ENCODE measurements around the gene ATXN10.
"Not testable (repeated sequence)": the region's sequence is repeated elsewhere in the genome, so short reads cannot be mapped to it uniquely, and the experiment has no call there.

Gene ATXN10, protein sequence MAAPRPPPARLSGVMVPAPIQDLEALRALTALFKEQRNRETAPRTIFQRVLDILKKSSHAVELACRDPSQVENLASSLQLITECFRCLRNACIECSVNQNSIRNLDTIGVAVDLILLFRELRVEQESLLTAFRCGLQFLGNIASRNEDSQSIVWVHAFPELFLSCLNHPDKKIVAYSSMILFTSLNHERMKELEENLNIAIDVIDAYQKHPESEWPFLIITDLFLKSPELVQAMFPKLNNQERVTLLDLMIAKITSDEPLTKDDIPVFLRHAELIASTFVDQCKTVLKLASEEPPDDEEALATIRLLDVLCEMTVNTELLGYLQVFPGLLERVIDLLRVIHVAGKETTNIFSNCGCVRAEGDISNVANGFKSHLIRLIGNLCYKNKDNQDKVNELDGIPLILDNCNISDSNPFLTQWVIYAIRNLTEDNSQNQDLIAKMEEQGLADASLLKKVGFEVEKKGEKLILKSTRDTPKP

DNA sequence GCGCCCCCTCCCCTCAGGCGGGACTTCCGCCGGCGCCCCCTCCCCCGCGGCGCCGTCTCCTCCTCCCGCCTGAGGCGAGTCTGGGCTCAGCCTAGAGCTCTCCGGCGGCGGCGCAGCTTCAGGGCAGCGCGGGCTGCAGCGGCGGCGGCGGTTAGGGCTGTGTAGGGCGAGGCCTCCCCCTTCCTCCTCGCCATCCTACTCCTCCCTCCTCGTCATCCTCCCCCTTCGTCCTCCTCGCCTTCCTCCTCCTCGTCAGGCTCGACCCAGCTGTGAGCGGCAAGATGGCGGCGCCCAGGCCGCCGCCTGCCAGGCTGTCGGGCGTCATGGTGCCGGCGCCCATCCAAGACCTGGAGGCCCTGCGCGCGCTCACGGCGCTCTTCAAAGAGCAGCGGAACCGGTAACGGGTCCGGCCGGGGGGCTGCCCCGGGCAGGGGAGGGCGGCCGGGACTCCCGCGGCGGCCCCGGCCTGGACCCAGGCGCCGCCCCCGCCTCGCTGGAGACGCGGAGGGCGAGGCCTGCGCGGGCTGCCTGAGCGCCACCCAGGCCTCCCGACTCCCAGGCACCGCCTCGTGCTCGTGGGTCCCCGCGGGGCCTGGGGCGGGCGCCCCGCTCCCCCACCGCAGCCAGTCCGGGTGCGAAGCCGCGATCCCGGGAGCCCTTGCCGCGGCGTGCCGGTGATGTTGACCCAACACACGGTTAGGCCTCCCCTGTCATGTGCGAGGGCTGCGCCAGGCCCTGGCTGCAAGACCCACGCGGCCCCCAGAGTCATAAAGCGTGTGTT lies at the start of gene ATXN10:
Gene ATXN10, plus strand, starts transcription at position 52 of the 781 bp plus-strand sequence. Its CDS starts 230 bp downstream, at position 282.
- DNase-seq (ENCODE audit: low read depth), result peak; percentile 64

DNA sequence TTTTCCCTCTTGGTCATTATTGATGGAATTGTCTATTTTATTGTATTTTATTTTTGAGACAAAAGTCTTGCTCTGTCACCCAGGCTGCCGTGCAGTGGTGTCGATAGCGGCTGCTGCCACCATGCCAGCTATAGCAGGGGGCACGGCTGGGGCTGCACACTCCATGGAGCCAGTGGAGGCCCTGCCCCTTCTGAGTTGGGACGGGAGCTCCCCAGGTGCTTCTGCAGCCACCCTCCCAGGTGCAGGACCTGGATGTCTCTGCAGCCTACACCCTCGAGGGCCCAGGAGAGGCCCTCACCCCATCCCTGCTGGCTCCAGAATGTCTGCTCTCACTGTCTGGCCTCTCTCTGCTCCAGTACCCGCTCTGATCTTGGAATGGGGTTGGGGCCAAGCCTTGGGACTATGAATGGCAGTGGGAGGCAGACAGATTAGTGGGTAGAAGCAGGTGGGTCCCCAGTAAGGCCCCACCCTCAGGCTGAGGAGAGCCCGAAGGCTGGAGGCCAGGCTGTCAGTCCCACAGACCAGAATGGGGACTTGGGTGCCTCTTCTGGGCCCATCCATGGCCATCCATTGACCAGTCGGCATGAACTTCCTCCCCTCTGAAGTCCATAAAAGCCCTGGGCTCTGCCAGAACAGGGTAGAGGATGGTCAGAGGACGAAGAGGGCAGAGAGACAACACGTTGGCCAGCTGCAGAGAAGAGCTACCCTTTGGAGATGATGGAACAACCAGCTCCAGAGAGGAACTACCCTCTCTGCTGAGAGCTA lies 49.6 kb upstream of the ATXN10 start:
- no peak for DNase-seq (ENCODE audit: low read depth)

DNA sequence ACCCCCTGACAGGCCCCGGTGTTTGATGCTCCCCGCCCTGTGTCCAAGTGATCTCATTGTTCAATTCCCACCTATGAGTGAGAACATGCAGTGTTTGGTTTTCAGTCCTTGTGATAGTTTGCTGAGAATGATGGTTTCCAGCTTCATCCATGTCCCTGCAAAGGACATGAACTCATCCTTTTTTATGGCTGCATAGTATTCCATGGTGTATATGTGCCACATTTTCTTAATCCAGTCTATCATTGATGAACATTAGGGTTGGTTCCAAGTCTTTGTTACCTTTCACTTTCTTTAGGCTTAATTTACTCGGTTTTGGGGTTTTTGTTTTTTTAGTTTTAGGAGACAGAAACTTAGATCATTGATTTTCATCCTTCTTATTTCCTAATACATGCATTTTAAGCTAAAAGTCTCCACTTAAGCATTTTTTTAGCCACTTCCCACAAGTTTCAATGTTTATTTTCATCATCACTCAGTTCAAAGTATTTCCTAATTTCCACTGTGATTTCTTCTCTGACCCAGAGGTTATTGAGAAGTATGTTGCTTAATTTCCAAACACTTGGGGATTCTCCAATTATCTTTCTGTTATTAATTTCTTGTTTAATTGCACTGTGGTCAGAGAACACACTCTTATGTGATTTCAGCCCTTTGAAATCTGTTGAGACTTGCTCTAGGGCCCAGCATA lies 48.0 kb upstream of the ATXN10 start:
- DNase-seq (ENCODE audit: low read depth), result not testable (repeated sequence)

DNA sequence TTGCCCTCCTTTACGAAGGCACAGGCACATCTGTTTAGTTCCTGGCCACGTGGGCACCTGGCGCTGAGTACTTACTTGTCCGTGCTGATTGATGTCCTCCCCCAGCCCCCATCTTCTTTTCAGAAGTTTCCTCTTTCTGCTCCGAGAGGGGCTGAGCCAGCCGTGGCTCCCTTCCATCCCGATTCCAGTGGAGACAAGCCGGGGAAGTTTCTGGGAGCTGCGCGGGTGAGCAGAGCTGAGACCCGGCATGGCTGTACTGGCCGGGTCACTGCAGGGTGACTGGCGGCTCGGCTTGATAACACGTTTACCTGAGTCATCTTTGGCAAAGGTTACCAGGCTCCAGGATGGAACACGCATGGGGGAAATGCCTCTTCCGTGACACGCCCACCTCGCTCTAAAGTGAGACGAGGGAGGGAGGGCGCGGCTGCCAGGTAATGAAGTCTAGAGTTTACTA lies 45.4 kb upstream of the ATXN10 start:
- DNase-seq (ENCODE audit: low read depth), result no peak

DNA sequence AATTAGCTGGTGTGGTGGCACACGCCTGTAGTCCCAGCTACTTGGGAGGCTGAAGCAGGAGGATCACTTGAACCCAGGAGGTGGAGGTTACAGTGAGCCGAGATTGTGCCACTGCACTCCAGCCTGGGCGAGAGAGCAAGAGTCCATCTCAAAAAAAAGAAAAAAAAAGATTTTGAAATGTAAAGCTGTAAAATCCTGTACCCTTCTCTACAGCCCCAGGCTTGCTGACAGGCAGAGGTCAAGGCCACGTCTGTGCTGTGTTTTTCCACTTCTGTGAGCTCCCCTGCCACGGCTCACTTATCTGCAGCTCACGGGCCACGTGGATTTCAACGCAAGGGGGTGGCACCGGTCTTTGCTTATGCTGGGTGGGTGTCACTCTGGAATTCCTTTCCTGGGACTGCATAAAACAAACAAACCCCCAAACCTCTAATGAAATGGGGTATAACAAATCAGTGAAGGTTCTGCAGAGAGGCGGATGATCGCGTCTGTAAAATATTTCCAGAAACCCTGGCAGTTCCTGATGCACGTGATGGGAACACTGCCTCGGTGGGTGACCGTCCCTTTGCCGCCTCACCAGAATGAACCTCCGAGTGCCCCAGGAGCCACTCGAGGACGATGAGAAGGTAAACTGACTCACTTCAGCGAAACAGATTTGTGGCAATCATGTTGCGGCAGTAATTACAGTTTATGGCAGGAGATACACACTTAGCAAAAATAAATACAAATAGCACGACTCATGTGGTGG lies 44.0 kb upstream of the ATXN10 start:
- no peak for DNase-seq (ENCODE audit: low read depth)

DNA sequence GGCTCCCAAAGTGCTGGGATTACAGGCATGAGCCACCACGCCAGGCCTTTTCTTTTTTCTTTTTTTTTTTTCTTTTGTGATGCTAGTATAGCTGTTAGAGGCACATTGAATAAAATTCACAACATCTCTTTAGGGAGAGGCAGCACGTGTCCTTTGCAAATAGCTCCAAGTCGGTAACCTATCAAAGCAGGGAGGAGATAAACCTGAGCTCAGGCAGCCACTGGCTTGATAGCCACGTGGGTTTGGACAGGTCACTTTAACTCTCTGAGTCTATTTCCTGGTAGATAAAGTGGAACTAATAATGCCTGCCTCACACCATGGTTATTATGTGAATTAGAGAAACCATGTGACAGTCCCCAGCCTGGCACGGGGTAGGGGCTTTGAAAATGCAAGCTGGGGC lies 43.1 kb upstream of the ATXN10 start:
- no peak for DNase-seq (ENCODE audit: low read depth)

DNA sequence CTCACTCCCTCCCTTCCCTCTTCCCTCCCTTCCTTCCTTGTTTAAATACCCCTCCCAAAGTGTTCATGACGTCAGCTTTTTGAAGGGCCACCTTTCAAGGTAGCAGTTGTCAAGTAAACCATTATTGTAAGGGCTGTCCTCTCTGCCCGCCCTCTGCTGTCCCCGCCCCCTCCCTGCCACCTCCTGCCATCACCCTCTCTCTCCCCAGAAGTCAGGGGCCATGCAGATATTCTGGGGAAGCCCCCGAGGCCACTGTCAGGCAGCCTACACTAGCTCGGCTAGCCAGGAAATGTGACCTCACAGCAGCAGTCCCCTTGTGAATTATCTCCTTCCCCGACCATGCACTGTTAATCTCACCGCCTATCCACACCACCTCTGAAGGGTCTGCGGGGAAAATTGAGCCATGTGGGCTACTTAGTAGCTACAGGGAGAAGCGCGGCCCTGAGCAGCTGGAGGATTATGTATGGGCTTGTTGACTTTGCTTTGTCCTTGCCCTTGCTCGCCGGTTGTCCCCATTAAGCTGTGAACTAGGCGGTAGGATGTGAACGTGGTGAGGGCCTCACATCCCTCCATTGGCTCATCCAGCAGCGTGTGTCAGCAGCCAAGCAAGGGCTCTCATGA lies 42.1 kb upstream of the ATXN10 start:
- DNase-seq (ENCODE audit: low read depth), result no peak

DNA sequence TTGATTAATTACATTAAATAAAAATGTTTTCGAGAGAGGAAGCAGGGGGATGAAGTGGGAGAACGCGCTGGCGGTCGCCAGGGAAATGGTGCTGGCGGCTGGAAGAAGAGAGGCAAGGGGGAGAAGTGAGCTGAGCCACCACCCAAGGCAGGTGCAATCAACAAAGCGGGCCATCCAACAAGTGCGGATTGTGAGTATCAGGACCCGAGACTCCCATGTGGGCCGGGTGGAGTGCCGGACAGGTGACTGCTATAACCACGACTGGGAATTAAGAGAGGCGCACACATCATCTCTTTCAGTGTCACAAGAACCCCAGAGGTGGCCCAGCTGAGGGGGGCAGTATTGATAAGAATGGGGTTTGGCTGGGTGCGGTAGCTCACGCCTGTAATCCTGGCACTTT lies 41.2 kb upstream of the ATXN10 start:
- DNase-seq (ENCODE audit: low read depth), result no peak

DNA sequence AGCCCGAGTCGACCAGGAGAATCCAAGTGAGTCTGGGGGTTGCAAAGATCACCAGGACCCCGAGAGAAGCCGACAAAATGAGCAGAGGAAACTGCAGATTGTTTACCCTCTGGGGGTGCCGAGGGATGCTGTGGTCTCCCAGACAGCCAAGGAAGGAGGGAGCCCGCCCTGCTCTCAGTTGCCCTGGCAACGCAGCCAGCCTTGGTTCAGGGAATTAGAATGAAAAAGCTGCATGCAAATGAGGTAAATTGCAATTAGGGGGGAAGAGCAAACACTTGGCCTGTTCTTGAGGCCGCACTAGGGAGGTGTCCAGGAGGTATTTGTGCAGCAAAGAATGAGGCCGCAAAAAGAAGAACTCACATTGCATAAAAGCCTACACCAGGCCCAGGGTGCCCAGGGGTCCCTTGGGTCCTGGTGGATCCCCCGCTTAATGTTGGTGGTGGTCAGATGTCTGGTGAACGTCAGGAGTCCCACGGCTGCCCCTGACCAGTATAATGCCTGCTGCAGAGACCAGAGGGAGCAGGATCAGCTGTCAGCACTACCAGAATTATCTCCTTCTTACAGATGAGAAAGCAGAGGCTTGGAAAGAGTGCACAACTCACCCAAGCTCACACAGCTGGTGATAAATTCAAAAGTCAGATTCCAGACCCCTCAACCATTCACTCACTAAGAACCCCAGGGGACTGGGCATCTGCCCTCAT lies 40.3 kb upstream of the ATXN10 start:
- no peak for DNase-seq (ENCODE audit: low read depth)

DNA sequence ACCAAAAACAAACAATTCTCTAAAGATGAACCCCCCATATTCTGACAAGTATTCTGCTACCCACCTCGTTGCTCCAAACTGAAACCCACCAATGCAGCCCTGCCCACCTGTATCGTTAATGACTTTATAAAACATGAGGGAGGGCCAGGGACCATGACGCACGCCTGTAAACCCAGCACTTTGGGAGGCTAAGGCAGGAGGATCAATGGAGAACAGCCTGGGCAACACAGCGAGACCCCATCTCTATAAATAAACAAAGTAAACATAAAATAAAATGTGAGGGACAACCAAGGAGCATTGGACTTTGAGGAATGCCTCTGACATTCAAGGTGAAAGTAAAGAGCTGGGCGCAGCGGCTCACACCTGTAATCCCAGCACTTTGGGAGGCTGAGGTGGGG lies 39.8 kb upstream of the ATXN10 start:
- no peak for DNase-seq (ENCODE audit: low read depth)

DNA sequence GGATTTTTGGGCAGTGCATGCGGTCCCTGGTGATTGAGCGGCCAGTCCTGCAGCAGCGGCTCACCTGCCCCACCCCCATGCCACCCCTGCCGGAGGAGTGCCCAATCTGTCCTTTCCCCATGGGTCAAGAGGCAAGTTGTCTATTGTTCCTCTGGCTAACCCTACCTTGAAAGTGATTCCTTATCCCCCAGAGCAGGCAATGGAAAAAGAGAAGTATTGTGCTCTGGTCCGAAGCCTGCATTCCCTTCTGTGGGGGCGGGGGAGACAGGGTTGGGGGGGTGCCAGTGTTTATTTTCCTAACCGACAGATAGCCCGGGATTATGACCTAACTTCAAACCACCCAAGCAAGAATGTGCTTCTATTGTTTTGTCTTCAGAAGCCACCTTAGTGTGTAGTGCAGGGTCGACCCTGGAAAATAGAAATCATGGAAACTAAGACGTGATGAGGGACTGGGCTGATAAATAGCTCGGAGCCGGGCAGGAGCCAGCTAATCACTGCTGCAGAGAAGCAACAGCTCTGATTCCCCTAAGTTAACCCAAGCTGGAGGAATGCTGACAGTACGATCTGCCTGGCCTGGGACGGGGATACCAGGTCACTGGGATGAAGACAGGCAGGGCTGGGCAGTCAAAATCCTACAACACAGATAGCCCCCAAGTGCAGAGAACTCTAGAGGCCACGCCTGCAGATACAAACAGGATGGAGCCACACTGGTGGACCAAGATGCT lies 38.7 kb upstream of the ATXN10 start:
- DNase-seq (ENCODE audit: low read depth), result no peak

DNA sequence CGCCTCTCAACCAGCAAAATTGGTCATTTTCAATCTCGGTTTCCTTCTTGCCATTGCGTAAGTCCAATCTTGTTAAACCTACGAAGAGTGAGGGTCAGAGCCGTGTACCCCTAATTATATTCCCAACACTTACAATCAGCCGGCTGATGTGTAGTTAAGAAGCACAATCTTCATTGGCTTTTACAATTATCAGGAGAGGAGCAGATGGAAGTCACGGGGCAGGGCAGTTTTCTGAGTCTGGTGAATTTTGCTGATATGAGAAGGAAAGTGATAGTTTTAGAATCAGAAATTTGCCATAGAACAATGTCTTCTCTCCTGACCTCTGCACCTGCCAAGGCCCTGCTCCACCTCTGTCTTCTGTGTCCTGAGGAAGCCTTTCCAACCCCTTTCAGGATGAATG lies 35.0 kb upstream of the ATXN10 start:
- no peak for DNase-seq (ENCODE audit: low read depth)

DNA sequence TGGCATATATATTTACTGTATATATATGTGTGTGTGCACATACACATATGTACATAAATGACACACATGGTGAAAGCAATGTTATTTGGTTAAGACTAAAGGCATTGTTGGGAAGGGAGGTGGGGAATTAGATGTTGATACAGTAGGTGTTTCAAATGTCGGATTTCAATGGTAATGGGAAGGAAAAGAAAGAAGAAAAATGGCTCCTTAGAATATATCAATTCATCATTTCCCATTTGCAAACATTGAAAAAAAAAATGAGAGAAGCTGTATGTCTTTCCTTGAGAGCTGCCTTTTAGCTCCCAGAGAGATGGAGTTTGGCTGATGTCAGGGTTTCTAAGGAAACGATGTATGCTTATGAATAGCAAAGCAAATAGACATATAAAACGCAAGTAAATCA lies 33.4 kb upstream of the ATXN10 start:
- DNase-seq (ENCODE audit: low read depth), result no peak

DNA sequence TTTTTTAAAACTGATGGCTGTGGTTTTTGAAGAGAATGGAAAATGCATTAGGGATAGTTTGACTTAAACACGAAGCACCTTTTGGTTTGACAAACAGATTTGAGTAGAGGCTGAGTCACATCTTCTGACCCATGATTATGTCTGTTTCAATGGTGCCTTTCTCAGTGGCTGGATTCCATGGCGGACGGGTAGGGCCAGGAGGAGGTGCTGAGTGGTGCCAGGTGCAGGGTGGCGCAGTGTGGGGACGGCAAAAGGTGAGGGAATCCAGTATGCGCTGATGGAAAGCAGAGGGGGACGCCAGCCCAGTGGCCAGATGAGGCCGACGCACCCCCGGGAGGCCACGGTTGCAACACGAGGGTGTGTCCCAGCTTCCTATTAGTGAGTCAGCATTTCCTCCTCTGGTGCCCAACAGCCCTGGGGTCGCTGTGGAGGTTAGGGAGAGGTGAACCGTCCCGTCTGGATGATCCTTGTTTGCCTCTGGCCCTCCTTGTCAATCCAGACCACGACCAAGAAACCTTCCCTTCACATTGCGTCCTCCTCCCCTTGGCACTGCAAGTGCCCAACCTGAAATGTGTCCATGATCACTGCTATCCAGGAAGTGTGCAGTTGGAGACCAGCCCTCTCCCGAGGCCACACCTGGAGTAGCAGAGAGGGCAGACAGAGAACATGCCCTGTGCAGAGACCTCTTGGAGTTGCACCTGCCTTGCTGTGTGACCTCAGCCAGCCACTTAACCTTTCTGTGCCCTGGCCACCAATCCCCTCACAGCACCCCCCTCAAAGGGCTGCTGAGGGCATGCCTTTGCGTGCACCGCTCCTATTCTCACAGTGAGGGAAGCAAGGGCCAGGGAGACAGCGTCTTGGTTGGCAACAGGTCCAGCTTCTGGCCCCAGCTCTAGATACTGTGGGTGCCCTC lies 32.5 kb upstream of the ATXN10 start:
- DNase-seq (ENCODE audit: low read depth), result no peak

DNA sequence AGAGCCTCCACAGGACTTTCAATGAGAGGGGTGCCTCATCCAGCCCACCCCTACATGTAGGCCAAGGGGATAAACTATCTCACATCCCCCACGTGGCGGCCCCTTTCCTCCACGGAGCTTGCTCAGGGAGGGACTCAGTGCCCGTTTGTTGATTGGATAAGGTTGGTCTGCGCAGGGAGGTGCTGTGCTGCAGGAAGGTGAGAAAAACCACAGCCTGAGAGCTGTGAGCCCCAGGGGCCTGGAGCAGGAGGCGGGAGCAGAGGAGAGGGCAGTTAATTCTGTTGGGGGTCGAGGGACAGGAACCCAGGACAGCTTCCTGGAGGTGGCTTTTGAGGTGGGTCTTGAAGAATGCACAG lies 31.9 kb upstream of the ATXN10 start:
- no peak for DNase-seq (ENCODE audit: low read depth)

DNA sequence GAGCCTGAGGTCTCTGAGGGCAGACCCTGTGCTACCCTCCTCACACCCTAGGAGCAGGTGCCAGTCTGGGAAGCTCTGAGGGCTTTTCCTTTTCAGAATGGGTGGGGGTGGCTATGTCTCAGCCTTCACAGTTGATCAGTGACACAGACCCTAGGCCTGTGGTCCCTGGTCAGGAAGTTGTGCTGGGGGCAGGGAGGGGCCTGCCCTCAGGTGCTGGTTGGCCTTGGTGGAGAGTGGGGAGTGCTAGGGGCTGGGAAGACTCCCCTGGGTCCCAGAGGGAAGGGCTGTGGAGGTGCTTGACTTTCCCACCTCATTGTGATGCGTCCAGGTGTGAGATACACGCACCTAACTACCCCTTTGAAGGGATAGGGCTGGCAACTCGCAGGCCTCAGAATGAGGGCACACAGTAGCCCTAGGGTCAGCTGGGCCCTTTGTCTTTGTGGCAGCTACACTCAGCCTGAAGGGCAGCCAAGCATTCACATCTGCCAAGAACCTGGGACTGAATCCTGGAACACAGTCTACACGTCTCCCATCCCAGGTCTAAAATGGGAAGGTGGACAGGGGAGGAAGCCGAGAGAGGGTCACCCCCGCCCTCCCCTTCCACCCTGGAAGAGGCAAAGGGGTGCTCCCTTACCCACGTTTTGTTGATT lies 31.2 kb upstream of the ATXN10 start:
- DNase-seq (ENCODE audit: low read depth), result no peak

DNA sequence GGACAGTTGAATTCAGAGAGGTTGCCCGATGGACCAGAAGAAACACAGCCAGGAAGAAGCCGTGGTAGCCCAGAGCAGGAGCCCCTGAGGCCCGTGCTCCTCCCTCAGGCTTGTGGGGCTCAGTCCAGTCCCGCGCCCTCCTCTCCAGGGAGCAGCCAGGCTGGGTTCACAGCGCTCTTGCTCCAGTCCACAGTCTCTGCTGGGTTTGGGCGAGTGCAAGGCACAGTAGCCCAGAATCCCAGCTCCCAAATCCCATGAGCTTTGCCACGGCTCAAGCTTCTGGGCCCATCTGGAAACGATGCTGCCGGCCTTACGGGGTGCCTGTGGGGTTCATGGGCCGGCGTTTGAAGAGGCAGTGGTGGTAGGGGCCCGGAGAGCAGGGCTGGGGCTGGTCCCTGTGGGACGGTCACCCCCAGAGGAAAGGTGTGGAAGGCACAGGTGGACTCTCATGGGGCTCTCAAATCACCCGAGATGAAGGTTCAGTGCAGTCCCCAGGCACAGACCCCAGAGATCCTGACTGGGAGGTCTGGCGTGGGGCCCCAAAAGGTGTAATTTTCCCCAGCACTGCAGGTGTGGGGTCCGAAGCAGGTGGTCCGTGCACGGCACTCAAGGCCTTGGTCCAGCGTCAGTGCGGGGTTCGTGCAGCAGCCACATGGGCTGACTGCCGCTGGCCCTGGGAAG lies 30.6 kb upstream of the ATXN10 start:
- DNase-seq (ENCODE audit: low read depth), result no peak
